ENCODE measurements around the gene MARCHF5.

The MARCHF5 gene, protein sequence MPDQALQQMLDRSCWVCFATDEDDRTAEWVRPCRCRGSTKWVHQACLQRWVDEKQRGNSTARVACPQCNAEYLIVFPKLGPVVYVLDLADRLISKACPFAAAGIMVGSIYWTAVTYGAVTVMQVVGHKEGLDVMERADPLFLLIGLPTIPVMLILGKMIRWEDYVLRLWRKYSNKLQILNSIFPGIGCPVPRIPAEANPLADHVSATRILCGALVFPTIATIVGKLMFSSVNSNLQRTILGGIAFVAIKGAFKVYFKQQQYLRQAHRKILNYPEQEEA

DNA sequence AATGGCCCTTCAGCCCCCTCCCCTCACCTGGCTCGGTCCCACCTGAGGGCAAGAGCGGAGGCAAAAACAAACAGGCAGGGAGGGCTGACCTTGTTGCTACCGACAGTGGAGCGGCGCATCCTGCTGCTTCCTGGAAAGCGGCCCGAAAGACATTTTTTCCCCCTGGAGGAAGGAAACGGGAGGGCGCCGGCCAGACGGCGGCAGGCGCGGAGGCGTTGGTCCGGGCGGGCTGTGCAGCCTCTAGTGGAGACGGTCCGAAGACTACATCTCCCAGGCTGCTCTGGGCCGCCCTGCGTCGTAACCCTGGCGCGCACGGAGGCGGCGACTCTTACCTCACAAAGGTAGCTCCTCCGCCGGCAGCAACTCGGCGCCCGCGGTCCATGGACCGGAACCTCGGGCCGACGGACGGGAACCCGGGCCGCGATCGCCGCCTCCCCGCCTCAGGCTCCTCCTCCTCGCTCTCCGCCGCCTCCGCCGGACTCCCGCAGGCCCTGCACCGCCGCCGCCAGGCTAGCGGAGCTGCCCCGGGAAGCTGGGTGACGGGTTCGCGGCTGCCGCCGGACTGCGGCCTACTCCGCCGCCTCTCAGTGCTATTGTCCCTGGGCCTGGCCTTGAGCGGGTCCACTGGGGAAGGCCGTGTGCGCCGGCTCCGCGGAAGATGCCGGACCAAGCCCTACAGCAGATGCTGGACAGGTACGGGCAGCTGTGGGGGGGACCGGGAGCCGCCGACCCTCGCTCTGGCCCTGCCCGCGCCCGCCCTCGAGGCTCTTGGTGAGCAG is at the start of gene MARCHF5, which contains the start of gene CPEB3:
MARCHF5 (plus strand) TSS at position 331 of the 779 bp plus-strand sequence; CDS start at position 659, 328 bp downstream.
CPEB3 (minus strand) TSS at position 242 of the 779 bp plus-strand sequence. CDS start 50,728 bp downstream, outside the sequence.
- peak; percentile 87 to 89 (median 87) for DNase-seq (ENCODE audit: low read depth in 3 of 3)

DNA sequence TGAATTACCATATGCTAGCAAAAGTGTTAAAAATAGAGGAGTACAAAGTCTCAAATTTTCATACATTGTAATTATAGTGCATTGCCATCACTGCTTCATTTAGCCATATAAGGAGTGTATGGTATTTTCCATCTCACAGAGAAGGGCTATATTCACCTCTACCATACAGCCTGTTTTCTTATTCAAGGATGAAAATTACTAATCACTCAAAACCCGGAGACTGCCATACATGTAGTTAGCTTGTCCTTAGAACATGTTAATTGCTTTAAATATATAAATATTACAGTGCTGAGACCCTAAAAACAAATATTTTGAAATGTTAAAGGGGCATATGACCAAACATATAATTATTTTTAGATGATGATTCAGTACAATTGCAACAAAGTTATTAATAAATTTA is 49.5 kb upstream of the MARCHF5 start:
- DNase-seq (ENCODE audit: low read depth in 3 of 3): no peak

DNA sequence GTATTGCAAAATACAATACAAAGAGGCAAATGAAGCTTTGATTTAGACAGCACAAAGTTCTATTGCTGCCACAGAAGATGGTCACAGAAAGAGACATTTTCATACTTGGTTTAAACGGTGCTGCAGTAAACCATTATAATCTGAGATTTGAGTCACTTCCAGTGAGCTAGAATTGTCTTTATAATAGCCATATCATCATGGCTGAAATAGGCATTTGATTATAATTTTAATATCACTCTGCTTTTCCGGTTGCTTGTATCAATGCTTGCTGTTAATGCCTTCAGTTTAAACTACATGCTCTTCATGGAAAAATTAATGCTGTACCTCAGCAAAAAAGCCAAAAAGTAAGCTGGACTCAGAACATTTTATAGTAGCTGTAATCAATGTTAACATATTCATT is 48.6 kb upstream of the MARCHF5 start:
- DNase-seq (ENCODE audit: low read depth in 3 of 3): no peak

DNA sequence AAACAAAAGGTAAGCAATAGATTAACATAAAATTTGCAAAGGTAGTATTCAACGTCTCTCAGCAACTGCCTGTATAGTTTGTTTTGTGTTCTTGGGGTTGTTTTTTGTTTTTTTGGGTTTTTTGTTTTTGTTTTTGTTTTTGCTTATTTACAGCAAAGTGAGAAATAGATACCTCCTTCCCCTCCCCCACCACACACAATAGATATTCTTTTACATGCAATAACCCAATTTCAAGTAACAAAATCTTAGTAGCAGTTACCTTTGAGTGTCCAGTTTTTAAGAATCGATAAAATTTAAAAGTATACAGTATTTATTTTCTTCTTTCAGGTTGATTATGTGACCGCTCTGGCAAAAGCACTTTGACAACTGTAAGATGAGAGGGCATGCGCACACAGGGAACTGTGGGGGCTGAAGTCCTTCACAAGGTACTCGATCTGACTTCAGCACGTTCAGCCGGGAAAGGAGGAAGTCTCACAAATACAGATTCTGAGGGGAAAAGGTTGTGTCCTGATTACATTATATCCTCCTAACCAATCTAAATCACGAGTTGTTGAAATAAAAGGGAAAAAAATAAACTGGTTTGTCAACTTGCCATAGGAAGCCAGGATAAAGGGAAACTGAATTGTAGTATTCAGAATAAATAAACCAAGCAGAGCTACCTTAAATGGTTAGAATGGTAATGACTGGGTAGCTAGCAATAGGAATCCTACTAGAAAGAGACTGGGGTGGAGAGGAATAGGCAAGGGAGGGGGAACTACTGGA is 47.9 kb upstream of the MARCHF5 start:
- DNase-seq (ENCODE audit: low read depth in 3 of 3): peak in 1 of 3 donors; percentile 18

DNA sequence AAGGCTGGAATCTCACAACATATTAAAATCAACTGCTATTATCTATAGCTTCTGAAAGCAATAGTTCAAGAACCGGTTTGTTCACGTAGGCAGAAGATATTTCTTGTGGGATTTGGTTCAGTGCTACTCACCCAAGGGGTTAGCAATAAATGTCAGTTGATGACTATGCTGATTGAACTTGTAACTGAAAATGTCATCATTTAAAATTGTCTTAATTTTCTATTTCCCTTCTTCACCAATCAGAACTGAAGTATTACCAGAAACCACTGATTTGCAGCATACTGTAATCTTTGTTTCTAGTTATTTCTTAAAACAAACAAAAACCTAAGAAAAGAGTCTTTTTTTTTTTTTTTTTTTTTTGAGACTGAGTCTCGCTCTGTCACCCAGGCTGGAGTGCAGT is 46.2 kb upstream of the MARCHF5 start:
- DNase-seq (ENCODE audit: low read depth in 3 of 3): no peak

DNA sequence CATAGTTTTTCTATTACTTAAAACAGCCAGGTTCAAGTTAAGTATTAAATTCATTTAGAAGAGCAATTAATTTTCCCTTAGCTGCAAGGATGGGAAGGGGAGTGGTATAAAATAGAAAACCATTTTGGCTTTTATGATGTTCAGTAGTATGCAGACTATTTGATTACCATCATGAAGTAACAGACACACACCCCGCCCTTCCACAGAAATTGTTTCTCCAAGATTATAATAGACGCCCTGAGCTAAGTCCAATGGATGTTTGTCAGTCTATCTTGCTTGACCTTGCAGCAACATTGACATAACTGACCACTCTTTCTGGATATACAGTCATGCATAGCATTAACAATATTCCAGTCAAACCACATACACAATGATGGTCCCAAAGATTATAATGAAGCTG is 42.4 kb upstream of the MARCHF5 start:
- DNase-seq (ENCODE audit: low read depth in 3 of 3): no peak

DNA sequence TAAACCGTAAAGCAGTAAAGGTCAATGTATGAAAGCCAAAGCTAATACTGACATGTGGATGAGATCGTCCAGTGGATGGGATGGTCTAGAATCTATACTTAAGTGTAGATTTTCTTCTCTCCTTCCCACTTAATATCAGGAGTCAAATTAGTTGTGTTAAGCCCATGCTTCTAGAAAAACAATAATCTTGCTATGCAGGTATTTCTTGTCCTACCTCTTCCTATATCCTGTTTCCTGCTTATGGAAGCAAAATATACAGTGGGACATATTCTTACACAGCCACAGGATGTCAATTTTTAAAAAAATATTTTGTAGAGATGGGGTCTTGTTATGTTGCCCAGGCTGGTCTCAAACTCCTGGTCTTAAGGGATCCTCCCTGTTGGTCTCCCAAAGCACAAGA is 27.6 kb upstream of the MARCHF5 start:
- DNase-seq (ENCODE audit: low read depth in 3 of 3): no peak

DNA sequence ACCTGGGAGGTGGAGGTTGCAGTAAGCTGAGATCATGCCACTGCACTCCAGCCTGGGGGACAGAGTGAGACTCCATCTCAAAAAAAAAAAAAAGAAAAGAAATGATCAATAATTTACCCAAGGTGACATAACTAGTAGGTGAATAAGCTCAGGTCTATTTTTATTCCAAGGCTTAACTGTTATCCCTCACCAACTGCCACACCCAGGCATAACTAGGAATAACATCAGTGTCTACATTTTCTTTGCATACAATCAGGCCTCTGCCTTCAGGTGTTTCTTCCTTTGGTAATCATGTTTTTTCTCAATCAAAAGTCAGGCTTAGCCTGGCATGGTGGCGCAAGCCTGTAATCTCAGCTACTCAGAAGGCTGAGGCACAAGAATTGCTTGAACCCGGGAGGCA is 26.7 kb upstream of the MARCHF5 start:
- DNase-seq (ENCODE audit: low read depth in 3 of 3): no peak

DNA sequence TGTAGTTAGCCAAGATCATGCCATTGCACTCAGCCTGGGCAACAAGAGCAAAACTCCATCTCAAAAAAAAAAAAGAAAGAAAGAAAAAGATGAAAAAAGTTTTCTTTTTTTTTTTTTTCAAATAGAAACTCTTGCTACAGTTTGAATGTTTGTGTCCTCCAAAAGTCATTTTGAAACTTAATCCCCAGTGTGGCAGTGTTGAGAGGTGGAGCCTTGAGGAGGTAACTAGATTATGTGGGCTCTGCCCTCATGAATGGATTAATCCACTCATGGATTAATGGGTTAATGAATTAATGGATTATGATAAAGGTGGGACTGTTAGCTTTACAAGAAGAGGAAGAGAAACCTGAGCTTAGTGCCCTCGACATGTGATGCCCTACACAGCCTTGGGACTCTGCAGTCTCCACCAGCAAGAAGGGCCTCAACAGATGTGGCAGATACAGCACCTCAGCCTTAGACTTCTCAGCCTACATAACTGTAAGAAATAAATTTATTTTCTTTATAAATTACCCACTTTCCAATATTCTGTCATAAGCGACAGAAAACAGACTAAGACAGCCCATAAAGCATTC is 25.2 kb upstream of the MARCHF5 start:
- no peak for DNase-seq (ENCODE audit: low read depth in 3 of 3)

DNA sequence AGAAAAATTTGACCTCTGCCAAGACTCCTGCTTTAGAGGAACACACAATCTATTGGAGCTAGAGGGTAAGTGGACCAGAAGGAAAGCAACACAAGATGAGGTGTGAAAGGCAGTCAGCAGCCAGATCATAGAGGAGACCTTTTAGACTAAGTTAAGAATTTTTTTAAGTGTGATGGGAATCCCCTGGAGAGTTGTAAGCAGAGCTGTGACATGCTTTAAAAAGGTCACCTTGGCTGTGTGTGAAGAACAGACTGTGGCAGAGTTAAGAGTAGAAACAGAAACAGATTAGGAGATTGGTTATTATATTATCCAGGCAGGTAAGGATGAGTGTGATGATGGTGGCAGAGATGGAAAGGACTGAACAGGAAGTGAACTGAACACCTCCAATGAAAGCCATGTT is 23.6 kb upstream of the MARCHF5 start:
- DNase-seq (ENCODE audit: low read depth in 3 of 3): no peak

DNA sequence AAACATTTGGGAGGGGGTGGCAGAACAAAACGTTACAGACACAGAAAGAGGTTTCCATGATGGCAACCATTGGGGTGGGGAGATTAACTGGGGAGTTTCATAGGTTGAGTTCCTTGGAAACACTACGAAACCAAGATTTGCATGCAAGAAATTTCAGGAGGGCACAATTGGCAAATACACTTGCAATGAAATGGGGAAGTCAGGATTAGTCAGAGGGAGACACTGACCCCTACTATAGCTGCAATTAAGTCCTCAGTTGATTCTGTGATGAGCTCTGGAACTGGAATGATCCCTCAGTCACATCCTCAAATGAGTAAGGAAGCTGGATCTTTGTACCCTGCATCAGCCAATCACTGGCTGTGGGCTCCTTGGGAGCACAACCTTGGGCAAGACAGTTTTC is 22.2 kb upstream of the MARCHF5 start:
- DNase-seq (ENCODE audit: low read depth in 3 of 3): no peak

DNA sequence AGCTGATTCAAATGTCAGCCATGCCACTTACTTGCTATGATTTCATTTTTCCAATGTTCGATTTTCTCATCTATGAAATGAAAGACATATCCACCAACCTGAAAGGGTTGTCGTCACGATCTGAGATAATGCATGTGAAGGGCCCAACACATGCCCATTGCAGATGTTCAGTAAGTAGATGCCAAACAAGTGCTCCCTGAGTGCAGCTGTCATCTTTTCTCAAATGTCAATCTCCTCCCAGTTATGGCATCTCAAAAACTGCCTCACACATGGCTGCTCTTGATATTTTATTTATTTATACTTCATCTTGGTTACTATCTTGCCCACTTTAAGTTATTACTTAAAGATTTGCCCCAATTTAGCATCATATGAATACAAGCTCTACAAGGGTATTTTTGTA is 16.9 kb upstream of the MARCHF5 start:
- no peak for DNase-seq (ENCODE audit: low read depth in 3 of 3)

DNA sequence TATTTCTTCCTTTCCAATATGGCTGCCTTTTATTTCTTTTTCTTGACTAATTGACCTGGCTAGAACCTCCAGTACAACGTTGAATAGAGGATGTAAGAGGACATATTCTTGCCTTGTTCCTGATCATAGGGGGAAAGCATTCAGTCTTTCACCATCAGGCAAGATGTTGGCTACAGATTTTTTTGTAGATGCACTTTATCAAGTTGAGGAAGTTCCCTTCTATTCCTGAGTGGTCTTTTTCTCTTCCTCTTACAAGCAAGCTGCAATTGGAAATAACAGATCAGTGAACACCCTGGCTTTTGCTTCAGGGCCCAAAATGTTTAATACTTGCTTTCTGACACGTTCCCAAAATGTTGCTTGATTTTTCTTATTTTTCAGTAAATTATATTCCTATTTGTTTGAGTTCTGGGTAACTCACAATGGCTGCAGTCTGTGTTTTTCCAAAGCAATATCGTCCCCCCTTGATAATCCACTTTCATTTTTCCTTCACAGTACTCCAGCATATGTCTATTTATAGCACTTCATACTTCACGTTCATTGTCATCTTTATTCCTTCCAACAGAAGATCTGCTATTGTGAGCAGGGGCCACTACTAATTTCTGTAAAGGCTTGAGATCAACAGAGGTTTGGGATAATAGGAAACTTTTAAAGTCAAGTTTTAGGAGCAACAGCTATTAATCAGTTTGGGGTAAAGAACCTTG is 11.8 kb upstream of the MARCHF5 start:
- no peak for DNase-seq (ENCODE audit: low read depth in 3 of 3)

DNA sequence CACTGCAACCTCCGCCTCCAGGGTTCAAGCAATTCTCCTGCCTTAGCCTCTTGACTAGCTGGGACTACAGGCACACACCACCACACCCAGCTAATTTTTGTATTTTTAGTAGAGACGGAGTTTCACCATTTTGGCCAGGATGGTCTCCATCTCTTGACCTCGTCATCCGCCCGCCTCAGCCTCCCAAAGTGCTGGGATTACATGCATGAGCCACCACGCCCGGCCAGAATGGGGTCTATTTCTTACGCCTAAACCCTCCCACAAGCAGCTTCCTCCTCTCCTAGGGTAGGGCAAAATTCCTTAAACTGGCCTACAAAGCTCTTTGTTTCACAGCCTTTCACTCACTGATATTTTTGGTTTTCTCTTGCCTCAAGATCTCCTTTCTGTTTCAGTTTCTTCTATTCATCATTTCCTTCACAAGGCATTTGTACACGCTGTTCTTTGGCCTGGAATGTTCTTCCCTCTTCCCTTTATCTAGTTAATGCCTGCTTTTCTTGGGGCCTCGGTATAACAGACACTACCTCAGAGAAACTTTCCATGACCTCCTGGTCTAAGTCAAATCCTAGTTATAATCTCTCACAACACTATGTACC is 6.8 kb upstream of the MARCHF5 start:
- no peak for DNase-seq (ENCODE audit: low read depth in 3 of 3)

DNA sequence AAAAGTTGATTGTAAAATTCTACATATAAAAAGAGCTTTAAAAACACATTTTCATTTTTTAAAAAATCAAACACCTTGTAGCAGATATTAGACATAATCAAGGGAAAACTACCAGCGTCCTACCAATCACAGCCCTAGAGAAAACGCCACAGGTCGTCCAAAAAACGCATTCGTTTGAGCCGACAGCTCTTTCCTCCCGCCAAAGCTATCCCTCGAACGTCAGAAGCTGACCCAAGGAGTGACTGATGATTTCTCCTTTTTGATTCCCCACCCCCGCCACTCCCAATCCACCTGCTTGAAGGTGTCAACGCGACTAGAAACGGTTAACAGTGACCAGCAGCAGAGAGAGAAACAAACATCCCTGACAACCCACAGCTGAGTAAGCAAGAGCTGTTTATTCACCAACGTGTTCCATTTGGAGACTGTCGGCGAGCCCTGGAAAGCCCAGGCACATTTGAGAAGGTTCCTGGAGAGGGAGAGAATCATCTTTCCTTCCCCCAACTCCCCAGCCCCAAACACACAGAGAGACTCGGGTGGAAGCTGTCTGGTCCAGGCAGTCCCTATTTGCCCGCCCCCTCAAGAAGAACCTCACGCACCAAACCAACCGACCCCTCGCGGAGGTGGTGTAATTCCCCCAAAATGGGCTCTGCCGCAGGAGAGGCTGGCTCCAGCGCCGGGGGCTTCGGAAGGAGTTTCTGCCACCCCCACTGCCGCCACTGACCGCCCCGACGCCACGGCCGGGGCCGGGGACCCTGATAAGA is 711 bp upstream of the MARCHF5 start:
- peak in 2 of 3 donors; percentile 4 to 11 for DNase-seq (ENCODE audit: low read depth in 3 of 3)

DNA sequence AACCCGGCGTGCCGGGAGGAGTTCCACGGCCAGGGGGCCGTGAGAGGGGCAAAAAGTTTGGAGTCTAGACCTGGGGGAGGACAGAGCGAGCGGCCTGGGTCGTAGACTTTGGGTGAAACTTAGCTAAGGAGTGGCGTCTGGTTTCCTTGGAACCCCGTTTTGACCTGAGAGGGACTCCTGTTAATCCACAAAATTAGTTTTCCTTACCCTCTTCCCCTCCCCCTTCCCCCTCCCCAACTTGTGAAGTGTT is 574 bp downstream of the MARCHF5 start:
- DNase-seq (ENCODE audit: low read depth in 3 of 3): peak in 1 of 3 donors; percentile 8

DNA sequence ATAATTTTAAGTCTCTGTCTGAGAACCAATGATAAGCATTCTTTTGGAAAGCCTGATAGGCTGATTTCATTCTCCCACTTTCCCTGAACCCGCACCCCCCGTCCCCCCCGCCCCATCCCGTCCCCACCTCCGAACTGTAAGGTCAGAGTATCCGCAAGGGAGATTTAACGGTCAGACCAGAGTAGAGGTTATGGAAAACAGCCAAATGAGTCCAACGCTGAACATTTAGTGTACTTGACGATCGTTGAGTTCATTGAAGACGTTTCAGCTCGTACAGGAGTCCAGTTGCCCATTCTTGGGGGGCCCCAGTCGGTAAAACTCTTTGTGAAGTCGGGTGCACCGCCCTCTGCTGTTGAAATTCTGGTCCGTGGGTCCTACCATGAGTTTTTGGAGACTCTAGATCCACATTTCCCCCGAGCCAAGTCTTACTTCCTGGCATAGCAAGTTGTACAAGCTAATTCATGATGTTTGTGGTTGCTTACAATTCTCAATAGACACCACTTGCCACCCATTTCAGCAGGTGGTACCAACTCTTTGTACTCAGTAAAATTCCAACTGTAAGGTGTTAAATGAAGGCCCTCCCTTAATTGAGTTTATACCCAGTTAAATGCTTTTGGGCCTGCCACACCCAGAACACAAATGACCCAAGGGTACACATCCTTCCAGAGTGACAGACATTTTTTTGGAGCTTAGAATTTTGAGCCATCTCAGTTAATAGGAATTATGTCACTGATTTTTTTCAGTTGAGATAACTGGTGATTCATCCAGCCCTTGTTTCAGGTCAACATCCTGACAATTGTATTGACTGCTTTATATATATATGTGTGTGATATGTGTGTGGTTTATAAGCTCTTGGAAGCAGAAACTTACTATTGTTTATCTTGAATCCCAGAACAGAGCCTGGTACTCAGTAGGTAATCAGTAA is 1.2 kb downstream of the MARCHF5 start:
- DNase-seq (ENCODE audit: low read depth in 3 of 3): peak in 2 of 3 donors; percentile 22 to 41

DNA sequence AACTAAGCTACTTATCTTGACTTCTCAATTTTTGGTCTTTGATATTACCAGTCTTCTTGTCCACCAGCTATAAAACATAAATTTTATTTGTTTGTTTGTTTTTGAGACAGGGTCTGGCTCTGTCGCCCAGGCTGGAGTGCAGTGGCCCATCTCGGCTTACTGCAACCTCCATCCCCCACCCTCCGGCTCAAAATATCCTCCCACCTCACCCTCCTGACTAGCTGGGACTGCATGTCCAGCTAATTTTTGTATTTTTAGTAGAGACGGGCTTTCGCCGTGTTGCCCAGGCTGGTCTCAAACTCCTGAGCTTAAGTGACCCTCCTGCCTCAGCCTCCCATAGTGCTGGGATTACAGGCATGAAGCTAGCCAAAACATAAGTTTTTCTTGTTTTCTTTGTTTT is 7.5 kb downstream of the MARCHF5 start:
- DNase-seq (ENCODE audit: low read depth in 3 of 3): no peak

DNA sequence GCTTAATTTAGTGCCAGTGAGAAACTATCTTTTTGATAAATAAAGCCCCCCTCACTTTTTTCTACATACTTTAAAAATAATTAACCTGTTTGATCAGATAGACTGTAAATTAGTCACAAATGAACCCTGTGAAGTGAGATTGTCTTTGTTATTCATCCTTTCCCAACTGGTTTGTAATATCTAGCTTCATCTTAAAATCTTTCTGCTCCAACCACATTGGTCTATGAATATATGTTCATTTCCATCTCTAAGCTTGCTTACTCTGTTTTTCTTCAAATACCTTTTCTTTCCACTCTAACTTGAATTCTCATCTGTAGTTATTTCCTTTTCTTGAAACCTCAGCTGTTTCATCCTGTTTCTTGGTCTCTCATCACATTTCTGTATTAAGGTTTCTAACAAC is 12.1 kb downstream of the MARCHF5 start:
- DNase-seq (ENCODE audit: low read depth in 3 of 3): no peak

DNA sequence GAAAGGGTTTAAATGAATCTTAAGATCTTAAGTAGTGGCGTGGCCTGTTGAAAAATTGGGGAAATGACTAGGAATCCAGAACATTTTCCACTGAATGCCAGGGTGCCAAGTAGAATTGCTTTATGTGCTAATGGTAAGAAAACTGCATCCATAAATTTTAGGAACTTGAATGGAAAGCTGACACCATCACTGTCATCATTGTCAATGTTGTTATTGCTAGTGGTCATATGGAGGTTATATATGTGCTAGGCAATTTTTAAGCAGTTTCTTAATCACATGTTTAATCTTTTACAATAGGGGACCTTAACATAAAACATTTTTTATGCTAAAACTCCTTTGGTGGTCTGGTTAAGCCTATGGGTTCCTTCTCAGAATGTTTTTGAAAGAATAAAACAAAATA is 13.1 kb downstream of the MARCHF5 start:
- no peak for DNase-seq (ENCODE audit: low read depth in 3 of 3)
